Uterus (tissue), 4 donors: ENCODE measurements around the gene IL1RAPL2. TPM values are rescaled to one million over a fixed set of nuclear protein-coding genes. Genes with fewer than 3 reads are reported as not detected.

ENCODE experiments used
- DNase-seq, 2 donors: peaks; one replicate each; pipeline ENCODE4 v3.0.0-alpha.2; 2019 to 2020
- H3K27ac ChIP-seq, 2 donors: fragments of 200-600 bp; sonication (generic); 1 replicate in 1 of 2; 2 replicates in 1 of 2; pipeline ENCODE4 v1.5.1; 2016 to 2018
- H3K27me3 ChIP-seq, 2 donors: fragments of 200-600 bp; sonication (generic); one replicate each; pipeline ENCODE4 v1.5.1; 2018 to 2019; ENCODE audit warnings: control low read depth in 1 of 2
- H3K36me3 ChIP-seq, 2 donors: fragments of 200-600 bp; sonication (generic); one replicate each; pipeline ENCODE4 v1.5.1; 2019; ENCODE audit warnings: control low read depth in 1 of 2
- H3K4me1 ChIP-seq, 2 donors: fragments of 200-600 bp; sonication (generic); one replicate each; pipeline ENCODE4 v1.5.1; 2018 to 2019; ENCODE audit warnings: control low read depth in 1 of 2
- H3K4me3 ChIP-seq, 2 donors: fragments of 200-600 bp; sonication (generic); 1 replicate in 1 of 2; 2 replicates in 1 of 2; pipeline ENCODE4 v1.5.1; 2018 to 2019; ENCODE audit warnings: mild to moderate bottlenecking in 1 of 2
- H3K9me3 ChIP-seq, 2 donors: fragments of 200-600 bp; sonication (generic); one replicate each; pipeline ENCODE4 v1.5.1; 2019; ENCODE audit warnings: control low read depth in 1 of 2
- POLR2A ChIP-seq, 2 donors: fragments of 450-650 bp; IDR thresholded peaks; one replicate each; pipeline ENCODE4 v1.6.1; 2016; ENCODE audit warnings: antibody characterized with exemption in 2 of 2, mild to moderate bottlenecking in 1 of 2, moderate library complexity in 1 of 2
- intact Hi-C: fragments of 100-400 bp; cut with DNase I; formaldehyde crosslinking; loops from one replicate; pipeline ENCODE4 v1.15.1; 2023; ENCODE audit warnings: low total_unique reads
- total RNA-seq, 4 donors: library from RNA; depleted of rRNA in 3 of 4; stranded (reverse); fragments of >200 nt in 3 of 4; gene quantifications; one replicate each; pipeline versions ENCODE4 v1.1.0 to v1.2.4, GENCODE V29; 2014 to 2023
- TF ChIP-seq, protein P1 (sequence below), 4 experiments: fragments of 200-600 bp in 2 of 4; fragments of 450-650 bp in 2 of 4; sonication (generic) in 2 of 4; IDR thresholded peaks; one replicate each; pipeline ENCODE4 v1.5.1; 2016 to 2019; ENCODE audit warnings: antibody characterized with exemption in 4 of 4, mild to moderate bottlenecking in 2 of 4, moderate library complexity in 1 of 4
- donor health status: DM: yes; HTN: yes; CAD: no.

Gene IL1RAPL2
- total RNA-seq, 4 donors from 2014 or later = 2.1 TPM; not detected in 3

DNA sequence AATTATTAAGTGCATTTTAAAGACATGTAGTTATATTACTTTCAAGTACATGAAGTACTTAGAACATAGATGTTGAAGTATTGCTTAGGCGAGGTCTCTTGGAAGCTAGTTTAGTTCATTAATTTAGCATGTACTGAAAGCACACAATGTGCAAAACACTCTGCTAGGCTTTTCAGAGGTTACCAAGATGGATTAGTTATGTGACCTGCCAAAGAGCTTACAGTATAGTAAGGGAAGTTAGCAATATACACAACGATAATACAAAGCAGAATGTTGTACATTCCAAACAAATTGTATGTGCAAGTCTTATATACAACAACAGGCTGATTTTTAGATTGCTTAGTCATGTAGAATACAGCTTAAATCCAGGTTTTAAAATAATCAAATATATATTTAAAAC, 1137.9 kb downstream of the IL1RAPL2 start:
- H3K9me3 ChIP-seq = no peaks in the 10 kb centered on the region
- intact Hi-C loops = no loop called here
- H3K4me3 ChIP-seq = no peak overlapping the region
- no peak for TF ChIP-seq POLR2A (IDR thresholded peaks at IDR 0.05)
- TF ChIP-seq, protein P1, sequence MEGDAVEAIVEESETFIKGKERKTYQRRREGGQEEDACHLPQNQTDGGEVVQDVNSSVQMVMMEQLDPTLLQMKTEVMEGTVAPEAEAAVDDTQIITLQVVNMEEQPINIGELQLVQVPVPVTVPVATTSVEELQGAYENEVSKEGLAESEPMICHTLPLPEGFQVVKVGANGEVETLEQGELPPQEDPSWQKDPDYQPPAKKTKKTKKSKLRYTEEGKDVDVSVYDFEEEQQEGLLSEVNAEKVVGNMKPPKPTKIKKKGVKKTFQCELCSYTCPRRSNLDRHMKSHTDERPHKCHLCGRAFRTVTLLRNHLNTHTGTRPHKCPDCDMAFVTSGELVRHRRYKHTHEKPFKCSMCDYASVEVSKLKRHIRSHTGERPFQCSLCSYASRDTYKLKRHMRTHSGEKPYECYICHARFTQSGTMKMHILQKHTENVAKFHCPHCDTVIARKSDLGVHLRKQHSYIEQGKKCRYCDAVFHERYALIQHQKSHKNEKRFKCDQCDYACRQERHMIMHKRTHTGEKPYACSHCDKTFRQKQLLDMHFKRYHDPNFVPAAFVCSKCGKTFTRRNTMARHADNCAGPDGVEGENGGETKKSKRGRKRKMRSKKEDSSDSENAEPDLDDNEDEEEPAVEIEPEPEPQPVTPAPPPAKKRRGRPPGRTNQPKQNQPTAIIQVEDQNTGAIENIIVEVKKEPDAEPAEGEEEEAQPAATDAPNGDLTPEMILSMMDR (IDR thresholded peaks at IDR 0.05) = no peak
- H3K36me3 ChIP-seq = no peaks in the 10 kb centered on the region
- DNase-seq = no peak
- no peak overlapping the region for H3K27ac ChIP-seq
- H3K4me1 ChIP-seq = no peaks in the 10 kb centered on the region
- H3K27me3 ChIP-seq = no peaks in the 10 kb centered on the region

DNA sequence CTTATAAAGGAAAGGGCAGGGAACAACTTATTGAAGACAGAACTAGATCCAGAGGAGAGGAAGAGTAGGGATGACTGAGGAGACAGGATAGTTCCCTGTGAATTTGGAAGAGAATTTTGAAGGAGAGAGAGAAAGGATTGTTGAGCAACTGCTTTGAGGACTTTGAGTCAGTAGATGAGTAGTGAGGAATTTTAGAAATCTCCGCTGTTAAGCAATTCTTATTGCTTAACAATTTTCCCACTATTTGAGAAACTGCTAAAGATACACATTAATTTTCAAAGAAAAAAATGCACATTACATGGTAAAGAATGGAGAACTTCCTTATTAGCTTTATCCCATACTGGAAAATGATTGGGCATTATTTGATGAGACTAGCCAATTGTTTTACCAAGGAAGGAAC, 1140.0 kb downstream of the IL1RAPL2 start:
- no peak for DNase-seq
- no peak overlapping the region for H3K27ac ChIP-seq
- no peaks in the 10 kb centered on the region for H3K36me3 ChIP-seq
- no peaks in the 10 kb centered on the region for H3K9me3 ChIP-seq
- H3K4me1 ChIP-seq = no peaks in the 10 kb centered on the region
- no peak overlapping the region for H3K4me3 ChIP-seq
- no peak for TF ChIP-seq POLR2A (IDR thresholded peaks at IDR 0.05)
- TF ChIP-seq, protein P1 (IDR thresholded peaks at IDR 0.05) = no peak
- intact Hi-C loops = no loop called here
- H3K27me3 ChIP-seq = no peaks in the 10 kb centered on the region

DNA sequence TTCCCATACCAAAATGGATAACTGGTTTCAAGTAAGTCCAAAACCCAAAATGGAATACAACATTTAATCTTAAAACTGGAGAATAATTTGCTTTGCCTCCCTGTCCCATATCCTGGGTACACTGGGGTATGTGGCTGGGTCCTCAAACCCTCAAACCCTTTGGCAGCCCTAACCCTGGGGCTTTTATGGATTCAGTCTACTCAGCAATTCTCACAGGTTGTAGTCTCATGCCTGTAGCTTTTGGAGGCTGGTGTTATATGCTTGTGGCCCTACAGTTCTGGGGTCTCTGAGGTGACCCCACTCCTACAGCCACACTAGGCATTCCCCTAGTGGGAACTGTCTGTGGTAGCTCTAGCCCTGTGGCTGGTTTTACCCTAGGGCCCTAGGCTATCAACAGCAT, 1145.8 kb downstream of the IL1RAPL2 start:
- no peak overlapping the region for H3K27ac ChIP-seq
- H3K9me3 ChIP-seq = no peaks in the 10 kb centered on the region
- TF ChIP-seq, protein P1 (IDR thresholded peaks at IDR 0.05) = no peak
- H3K4me1 ChIP-seq = no peaks in the 10 kb centered on the region
- no peaks in the 10 kb centered on the region for H3K36me3 ChIP-seq
- intact Hi-C loops = no loop called here
- no peak for DNase-seq
- H3K4me3 ChIP-seq = no peak overlapping the region
- no peaks in the 10 kb centered on the region for H3K27me3 ChIP-seq

DNA sequence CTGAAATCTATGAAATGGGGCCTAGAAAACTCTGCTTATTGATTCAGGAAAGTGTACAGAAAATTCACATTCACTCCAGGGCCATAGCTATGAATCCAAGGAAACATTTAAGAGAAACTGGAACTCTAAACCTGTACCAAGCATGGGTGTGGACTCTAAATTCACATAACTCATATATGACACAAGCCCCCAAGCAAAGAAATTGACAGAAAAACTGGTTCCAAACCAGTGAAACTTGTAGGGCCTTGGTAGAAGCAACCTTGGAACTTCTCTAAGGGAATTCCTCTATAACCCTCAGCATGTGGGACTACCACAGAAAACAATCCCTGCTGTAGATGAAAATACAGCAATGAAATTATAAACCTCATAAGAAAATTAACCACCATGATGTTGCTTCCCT, 1149.7 kb downstream of the IL1RAPL2 start:
- TF ChIP-seq, protein P1 (IDR thresholded peaks at IDR 0.05) = no peak
- TF ChIP-seq POLR2A (IDR thresholded peaks at IDR 0.05) = no peak
- intact Hi-C loops = no loop called here
- H3K36me3 ChIP-seq = no peaks in the 10 kb centered on the region
- no peak for DNase-seq
- no peaks in the 10 kb centered on the region for H3K27me3 ChIP-seq
- H3K27ac ChIP-seq = no peak overlapping the region
- H3K4me3 ChIP-seq = no peak overlapping the region
- H3K9me3 ChIP-seq = no peaks in the 10 kb centered on the region
- no peaks in the 10 kb centered on the region for H3K4me1 ChIP-seq

DNA sequence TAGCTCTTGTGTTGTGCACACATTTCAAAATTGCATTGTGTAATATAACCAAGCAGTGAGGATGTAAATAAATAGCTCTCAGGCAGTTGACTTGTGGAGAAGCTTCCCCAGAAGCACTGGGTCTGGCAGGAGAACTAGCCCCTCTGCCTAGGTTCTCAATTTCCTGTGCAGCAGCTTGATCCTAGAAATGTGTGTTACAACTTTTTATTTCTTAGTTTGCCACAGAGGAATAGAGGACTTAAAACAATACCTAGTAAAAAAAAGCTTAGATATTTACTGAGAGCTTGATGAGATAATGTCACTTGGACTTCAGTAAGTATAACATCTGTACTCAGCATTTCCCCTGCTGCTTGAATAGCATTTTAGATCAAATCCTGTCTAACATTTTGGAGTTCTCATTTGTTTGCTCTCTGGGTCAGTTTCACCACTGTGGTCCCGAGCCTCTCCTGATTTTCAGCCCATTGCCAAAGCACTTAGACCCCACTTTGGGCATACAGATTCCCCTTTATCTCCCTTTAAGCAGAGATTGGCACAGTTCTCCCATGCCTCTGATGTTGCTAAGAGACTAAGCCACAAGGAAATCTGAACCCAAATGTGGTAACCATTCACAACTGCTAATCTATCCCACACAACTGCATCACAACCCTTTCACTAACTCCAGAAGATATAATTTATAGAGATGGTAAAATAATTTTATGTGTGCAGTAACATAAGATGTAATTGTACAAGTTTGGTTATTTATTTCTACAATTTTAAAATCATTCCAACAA, 1158.2 kb downstream of the IL1RAPL2 start:
- no peaks in the 10 kb centered on the region for H3K4me1 ChIP-seq
- TF ChIP-seq POLR2A (IDR thresholded peaks at IDR 0.05) = no peak
- TF ChIP-seq, protein P1 (IDR thresholded peaks at IDR 0.05) = no peak
- H3K9me3 ChIP-seq = no peaks in the 10 kb centered on the region
- no peak overlapping the region for H3K4me3 ChIP-seq
- no peak overlapping the region for H3K27ac ChIP-seq
- H3K27me3 ChIP-seq = no peaks in the 10 kb centered on the region
- no peaks in the 10 kb centered on the region for H3K36me3 ChIP-seq
- DNase-seq = no peak
- intact Hi-C loops = no loop called here
